Smooth muscle cell of the brain vasculature (primary cell): Measurements from ENCODE around the gene C2orf72.
"Not testable (repeated sequence)": the region's sequence is repeated elsewhere in the genome, so short reads cannot be mapped to it uniquely, and the experiment has no call there.

Source experiments
- DNase-seq: peaks from one replicate; pipeline ENCODE4 v3.0.0-alpha.2; 2012; ENCODE audit warnings: low read depth, low spot score

The C2orf72 gene

GRCh38 chr2:231041061-231041689, 3.9 kb downstream of the C2orf72 start:
- no peak for DNase-seq

DNA sequence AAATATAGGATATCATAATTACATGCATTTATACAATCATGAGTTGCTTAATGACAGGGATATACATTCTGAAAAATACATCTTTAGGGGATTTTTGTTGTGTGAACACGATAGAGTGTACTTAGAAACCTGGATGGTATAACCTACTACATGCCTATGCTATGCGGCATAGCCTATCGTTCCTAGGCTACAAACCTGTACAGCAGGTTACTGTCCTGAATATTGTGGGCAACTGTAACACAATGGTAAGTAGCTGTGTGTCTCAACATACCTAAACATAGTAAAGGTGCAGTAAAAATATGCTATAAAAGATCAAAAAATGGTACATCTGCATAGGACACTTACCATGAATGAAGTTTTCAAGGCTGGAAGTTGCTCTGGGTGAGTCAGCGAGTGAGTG, 6.5 kb downstream of the C2orf72 start:
- DNase-seq, result no peak

DNA sequence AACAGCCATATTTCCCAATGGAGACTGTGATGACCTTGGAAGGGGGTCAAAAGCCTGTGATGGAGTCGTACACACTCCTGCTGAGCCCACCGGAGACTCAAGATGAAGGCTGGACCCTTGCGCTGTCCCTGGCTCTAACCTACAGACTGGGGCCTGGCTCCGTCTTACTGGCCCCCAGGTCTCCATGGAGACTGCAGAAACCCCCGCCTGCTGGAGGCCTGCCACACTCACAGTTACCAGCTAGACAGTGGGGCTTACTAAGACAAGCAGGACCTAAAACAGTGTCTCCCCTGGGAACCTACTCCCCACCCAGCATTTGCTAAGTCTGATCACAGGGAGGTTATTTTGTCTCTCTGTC, 9.6 kb downstream of the C2orf72 start:
- no peak for DNase-seq

DNA sequence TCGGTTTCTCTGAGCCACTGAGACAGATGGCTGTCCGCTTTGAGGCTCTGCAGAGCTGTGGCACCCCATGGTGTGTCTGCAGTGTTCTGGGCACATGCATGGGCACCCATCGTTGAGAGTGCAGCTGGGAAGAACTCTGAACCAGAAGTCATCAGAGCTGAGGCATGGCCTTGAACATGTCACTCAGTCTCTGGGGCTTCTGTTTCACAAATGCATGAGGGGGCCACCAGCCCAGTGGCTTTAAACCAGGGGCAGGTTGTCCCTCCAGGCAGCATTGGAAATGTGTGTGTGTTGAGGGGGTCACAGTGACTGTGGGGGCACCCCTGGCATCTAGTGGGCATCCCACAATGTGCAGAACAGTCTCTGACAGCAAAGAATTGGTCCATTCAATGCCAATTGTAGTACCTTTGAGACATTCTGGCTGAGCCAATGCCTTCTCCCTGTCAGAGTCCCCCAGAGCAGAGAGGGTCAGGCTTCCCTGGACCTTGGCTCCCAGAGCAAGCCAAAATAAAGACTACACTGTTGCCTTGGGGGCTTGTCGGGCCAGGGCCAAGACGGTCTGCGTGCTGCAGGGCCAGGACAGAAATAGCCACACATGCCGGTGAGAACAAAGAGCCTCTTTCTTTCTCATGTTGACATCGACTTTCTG, 10.1 kb downstream of the C2orf72 start:
- DNase-seq, result no peak

- DNase-seq, result no peak
Observed at GRCh38 chr2:231047923-231048915, 10.9 kb downstream of the C2orf72 start.

DNA sequence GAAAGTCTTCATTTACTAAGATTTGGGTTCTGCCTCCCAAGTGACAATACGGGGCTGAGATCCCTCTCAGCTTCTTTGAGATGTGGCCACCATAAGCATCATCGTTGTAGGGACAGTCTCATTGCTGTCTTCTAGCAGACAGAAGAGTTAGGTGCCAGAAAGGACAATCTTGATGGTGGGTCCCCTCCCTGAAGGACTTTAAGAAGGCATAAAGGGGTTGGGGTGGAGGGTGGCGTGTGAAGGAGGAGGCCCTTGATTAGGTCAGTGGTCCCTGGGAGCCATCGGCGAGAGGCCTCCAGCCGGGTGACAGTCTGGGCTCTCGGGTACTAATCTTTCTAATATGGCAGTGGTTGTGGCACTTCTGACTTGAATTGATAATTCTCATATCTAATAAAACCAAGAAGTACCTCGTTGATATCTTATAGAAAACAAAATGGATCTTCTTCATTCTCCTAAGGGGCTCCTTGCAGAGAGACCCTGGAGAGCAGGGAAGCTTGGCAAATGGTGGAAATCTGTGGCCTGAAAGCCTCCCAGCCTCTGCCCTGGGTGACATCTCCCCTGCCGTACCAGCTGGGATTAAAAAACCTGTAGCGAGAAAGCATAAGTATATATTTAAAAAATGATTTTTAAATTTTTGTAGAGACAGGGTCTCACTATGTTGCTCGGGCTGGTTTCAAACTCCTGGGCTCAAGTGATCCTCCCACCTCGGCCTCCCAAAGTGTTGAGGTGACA, 12.1 kb downstream of the C2orf72 start:
- no peak for DNase-seq

- DNase-seq, result no peak
Observed at GRCh38 chr2:231050018-231050901, 12.9 kb downstream of the C2orf72 start.

GRCh38 chr2:231051116-231051515, 13.8 kb downstream of the C2orf72 start:
- DNase-seq, result no peak

DNA sequence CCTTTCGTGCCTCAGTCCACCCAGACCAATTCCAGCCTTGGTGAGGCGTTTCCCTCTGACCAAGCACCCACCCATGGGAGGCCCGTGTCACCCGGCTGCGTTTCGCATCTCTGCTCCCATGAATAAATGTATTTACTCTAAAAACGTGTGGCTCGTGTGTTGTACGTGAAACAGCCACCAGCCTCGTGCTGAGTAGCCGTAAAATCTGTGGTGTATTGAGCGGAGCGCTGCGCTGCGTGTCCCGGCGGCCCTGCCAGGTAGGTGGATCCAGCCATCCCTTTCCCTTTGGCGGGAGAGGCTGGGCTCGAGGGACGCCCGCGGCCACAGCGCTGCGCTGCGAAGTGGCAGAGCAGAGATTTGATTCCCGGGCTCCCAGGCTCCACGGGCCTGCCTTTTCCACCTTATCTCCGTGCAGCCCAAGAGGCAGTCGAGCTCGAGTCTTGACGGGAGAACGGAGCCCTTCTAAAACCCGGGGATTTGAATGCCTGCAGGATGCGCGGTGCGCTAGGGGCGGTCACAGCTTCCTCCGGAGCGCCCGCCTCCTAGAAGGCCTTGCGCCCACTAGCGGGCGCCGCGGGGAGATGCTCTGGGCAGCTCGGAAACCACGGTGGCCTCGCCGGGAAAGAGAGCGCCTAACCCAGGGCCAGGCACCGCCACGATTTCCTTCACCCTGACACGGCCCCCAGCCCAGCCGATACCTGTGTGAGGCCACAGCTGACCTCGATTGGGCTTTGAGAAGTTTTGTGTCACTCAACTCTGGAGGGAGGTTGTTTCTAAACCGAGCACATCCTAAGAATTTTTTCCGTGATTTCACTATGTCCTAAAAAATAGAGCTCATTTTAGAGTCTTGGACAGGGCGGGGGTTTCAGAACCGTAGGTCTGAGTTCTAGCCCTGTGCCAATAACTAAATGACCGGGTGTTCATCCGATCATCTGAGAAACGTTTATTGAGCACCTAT, 15.4 kb downstream of the C2orf72 start:
- peak; percentile 46 for DNase-seq

DNA sequence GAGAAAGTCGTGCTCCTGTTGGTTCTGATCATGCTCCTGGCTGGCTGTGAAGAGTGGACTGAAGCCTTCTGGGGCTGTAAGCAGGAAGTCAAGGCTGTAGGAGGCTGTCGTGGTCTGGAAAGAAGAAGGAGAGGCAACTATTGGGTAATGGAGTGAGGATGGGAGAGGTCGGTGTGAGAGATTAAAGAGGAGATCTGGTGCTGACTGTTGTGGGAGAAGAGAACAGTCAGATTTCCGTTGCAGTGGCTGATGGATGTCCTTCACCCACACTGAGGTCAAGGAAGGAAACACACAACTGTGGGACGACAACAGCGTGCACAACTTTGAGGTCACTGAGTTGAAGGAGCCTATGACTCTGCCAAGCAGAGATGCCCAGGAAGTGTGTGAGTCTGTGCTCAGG, 16.5 kb downstream of the C2orf72 start:
- no peak for DNase-seq

- peak; percentile 85 for DNase-seq
Observed at GRCh38 chr2:231056453-231057416, 19.4 kb downstream of the C2orf72 start, which contains the start of gene PSMD1. PSMD1 (plus strand) TSS chr2:231056867; CDS start chr2:231057026, 159 bp downstream.

GRCh38 chr2:231057590-231057989, 20.3 kb downstream of the C2orf72 start:
- no peak for DNase-seq

DNA sequence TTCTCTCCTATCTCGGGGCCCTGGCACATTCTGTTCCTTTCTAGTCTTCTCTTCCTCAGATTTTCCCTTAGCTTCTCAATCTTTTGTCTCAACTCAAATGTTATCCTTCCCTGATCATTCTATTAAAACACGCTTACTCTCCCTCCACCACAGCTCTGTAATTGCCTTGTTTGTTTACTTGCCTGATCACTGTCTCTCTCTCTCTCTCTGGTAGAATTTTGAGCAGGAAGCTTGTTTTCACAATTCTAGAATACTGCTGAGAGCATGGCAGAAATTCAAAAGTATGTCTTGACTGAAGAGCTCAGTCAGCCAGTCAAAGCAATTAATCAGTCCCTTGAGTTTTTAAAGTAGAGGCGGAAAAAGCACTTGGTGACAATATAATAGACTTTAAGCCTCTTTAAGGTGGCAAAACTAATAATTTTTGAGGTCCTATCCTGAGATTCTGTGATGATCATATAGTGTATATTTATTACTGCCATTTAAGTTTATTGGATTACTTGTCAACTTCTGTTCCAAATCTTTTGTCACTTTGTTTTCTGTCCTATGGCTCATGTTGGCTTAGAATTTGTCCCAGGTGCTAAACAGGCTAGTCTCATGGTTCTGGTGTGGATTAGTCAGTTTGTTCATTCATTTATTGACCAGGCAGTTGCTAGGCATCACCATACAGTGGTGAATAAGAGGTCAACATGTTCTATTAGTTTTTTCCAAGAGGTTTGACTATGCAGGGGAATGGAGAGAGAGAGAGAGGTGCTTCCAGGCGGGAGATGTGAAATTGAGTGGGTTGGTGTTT, 21.6 kb downstream of the C2orf72 start:
- DNase-seq, result no peak

DNA sequence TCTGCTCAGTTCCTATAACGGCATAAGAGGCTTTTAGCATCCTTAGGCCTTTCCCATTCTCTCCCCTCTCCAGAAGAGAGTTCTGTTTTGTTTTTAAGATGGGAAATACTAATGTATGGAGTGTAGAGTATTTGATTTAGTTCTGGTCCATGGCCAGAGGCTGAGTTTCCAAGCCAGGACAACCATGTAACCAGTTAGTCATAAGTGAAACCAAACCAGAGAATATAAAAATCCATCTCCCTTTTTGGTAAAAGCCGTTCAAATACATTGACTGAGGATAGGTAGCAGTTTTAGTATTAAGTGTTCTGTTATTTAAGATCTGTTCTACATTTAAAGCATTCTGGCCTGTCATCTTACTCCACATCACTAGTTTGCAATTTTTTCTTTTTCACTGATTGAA, 22.4 kb downstream of the C2orf72 start:
- DNase-seq, result no peak

DNA sequence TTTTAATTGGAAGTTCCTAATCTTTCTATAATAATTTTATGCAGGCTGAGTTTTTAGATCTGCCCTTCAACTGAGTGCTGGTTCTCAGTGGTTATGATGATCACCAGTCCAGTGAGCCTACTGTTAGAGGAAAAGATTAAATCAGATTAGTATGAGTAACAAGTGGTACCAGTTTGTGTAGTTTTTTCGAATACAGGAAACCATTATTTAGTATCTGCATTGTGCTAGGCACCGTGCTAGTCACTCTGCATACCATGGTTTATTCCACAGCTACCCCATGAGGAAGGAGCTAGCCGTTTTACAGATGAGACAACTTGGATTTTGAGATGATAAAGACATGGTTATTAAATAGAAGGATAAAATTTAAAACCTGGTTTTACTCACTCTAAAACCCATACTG, 25.5 kb downstream of the C2orf72 start:
- DNase-seq, result no peak

DNA sequence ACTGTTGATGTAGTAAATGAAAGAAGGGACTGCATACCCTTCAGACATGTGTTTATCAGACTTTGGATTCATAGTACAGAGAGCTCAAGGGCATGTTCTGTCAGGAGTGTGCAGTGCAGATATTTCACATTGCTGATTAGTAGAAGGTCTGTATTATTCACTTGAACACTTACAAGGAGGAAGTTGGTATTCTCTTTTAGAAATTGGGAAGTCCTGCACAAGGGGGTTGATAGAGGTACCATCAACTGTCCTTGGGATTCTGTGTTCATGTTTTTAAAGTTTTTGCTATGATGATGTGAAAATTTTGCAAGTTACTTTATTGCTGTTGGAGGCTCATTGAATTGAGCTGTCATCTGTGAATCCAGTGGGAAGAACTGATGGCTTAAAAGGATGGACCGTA, 26.0 kb downstream of the C2orf72 start:
- DNase-seq, result no peak

GRCh38 chr2:231065966-231066365, 28.6 kb downstream of the C2orf72 start:
- no peak for DNase-seq

DNA sequence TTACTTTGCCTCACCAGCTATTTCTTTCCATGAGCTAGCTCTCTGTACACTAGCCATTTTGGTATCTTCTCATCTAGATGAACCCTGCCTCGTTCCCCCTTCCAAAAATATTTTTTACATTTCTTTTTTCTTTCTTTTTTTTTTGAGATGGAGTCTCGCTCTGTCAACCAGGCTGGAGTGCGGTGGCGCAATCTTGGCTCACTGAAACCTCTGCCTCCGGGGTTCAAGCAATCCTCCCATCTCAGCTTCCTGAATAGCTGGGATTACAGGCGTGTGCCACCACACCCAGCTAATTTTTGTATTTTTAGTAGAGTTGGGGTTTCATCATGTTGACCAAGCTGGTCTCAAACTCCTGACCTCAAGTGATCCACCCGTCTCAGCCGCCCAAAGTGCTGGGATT, 30.2 kb downstream of the C2orf72 start:
- not testable (repeated sequence) for DNase-seq
